ENCODE measurements around the gene PRKCA. TPM values are rescaled to one million over a fixed set of nuclear protein-coding genes. Genes with fewer than 3 reads are reported as not detected.

PRKCA gene
- total RNA-seq, 4 donors from 2014 or later = 24.5 to 61.9 (median 40.8) TPM

- no peak for DNase-seq (ENCODE audit: extremely low spot score)
- TF ChIP-seq POLR2A (IDR thresholded peaks at IDR 0.05; ENCODE audit: low read depth) = no peak
- TF ChIP-seq POLR2AphosphoS5 (IDR thresholded peaks at IDR 0.05) = peak in 1 of 2 donors; percentile 39
- Histone ChIP-seq H3K27me3 (no peaks in the 10 kb centered on the region), H3K4me1 (peaks cover 0 to 30% (median 25%) of the 10 kb centered on the region in 4 donors), H3K9me3 (peaks cover 0 to 3% (median 0%) of the 10 kb centered on the region in 4 donors), H3K4me3 (no peak overlapping the region), H3K36me3 (no peaks in the 10 kb centered on the region), H3K27ac (replicated peaks in 1 of 4) (peak overlapping the region in 2 of 4 donors; percentile 19 to 48)
- 93% methylated on average over 16 of the region's 17 CpGs for WGBS
- intact Hi-C loops (cut with DNase I) = loop anchor here (2.0 kb wide), 1 partner anchor 421 kb away; no protein-coding TSS in a partner anchor
Observed at GRCh38 chr17:66675991-66676371, 373.6 kb downstream of the PRKCA start.

DNA sequence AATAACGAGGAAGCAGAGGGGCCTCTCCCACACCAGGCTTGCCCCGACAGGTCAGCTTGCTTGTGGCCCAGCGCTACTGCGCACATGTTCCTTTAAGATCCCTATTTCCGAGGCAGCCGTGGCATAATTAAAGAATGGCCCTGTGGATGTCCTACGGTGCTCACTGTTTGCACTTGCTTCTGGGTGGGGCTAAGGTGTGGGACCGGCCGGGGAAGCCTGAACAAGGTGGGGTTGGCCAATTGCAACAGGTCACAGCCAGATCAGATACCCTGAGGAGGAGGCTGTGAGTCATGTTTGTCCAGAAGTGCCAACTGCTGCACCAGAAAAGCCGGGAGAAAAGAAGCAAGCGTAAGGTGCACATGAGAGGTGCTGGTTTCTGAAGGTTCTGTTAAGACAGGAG lies 374.0 kb downstream of the PRKCA start:
- no peak for DNase-seq (ENCODE audit: extremely low spot score)
- Histone ChIP-seq H3K27me3 (no peaks in the 10 kb centered on the region), H3K27ac (replicated peaks in 1 of 4) (peak overlapping the region in 2 of 4 donors; percentile 17 to 44), H3K4me3 (no peak overlapping the region), H3K4me1 (peaks cover 0 to 26% (median 23%) of the 10 kb centered on the region in 4 donors), H3K36me3 (no peaks in the 10 kb centered on the region), H3K9me3 (peaks cover 0 to 3% (median 0%) of the 10 kb centered on the region in 4 donors)
- intact Hi-C loops (cut with DNase I) = no loop called here
- 81% methylated on average over 11 of the region's 11 CpGs for WGBS
- TF ChIP-seq EP300 (IDR thresholded peaks at IDR 0.05) (no peak), POLR2A (IDR thresholded peaks at IDR 0.05; ENCODE audit: low read depth) (no peak), POLR2AphosphoS5 (IDR thresholded peaks at IDR 0.05) (no peak)
- TF ChIP-seq, protein P1, sequence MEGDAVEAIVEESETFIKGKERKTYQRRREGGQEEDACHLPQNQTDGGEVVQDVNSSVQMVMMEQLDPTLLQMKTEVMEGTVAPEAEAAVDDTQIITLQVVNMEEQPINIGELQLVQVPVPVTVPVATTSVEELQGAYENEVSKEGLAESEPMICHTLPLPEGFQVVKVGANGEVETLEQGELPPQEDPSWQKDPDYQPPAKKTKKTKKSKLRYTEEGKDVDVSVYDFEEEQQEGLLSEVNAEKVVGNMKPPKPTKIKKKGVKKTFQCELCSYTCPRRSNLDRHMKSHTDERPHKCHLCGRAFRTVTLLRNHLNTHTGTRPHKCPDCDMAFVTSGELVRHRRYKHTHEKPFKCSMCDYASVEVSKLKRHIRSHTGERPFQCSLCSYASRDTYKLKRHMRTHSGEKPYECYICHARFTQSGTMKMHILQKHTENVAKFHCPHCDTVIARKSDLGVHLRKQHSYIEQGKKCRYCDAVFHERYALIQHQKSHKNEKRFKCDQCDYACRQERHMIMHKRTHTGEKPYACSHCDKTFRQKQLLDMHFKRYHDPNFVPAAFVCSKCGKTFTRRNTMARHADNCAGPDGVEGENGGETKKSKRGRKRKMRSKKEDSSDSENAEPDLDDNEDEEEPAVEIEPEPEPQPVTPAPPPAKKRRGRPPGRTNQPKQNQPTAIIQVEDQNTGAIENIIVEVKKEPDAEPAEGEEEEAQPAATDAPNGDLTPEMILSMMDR (IDR thresholded peaks at IDR 0.05) = no peak

- no peak for DNase-seq (ENCODE audit: extremely low spot score)
- intact Hi-C loops (cut with DNase I) = no loop called here
Observed at GRCh38 chr17:66677201-66677981, 375.0 kb downstream of the PRKCA start.

DNA sequence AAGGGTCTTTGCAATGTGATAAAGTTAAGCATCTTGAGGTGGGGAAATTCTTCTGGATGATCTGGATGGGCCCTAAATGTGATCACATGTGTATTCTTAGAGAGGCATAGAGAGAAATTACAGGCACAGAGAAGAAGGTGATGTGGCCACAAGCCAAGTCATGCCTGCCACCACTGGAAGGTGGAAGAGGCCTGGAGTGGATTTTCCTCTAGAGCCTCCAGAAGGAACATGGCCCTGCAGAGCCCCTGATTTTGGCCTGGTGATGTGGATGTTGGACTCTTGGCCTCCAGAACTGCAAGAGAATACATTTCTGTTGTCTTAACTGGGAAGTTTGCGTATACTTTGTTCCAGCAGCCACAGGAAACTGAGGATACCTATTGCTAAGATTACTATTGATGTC lies 375.6 kb downstream of the PRKCA start:
- WGBS = 100% methylated on average over 1 of the region's 1 CpG
- H3K4me3 ChIP-seq = no peak overlapping the region
- no peak for DNase-seq (ENCODE audit: extremely low spot score)
- intact Hi-C loops (cut with DNase I) = no loop called here
- H3K27me3 ChIP-seq = no peaks in the 10 kb centered on the region
- peaks cover 0 to 29% (median 25%) of the 10 kb centered on the region in 4 donors for H3K4me1 ChIP-seq
- peaks cover 0 to 3% (median 0%) of the 10 kb centered on the region in 4 donors for H3K9me3 ChIP-seq
- TF ChIP-seq, protein P1 (IDR thresholded peaks at IDR 0.05) = no peak
- TF ChIP-seq EP300 (IDR thresholded peaks at IDR 0.05) = no peak
- no peak for TF ChIP-seq POLR2A (IDR thresholded peaks at IDR 0.05; ENCODE audit: low read depth)
- no peak for TF ChIP-seq POLR2AphosphoS5 (IDR thresholded peaks at IDR 0.05)
- no peak overlapping the region for H3K27ac ChIP-seq (replicated peaks in 1 of 4)
- no peaks in the 10 kb centered on the region for H3K36me3 ChIP-seq

More at GRCh38 chr17:66677201-66677981, 375.0 kb downstream of the PRKCA start:
- peaks cover 0 to 3% (median 0%) of the 10 kb centered on the region in 4 donors for H3K9me3 ChIP-seq
- peak overlapping the region in 1 of 4 donors; percentile 44 for H3K27ac ChIP-seq (replicated peaks in 1 of 4)
- peaks cover 0 to 30% (median 25%) of the 10 kb centered on the region in 4 donors for H3K4me1 ChIP-seq
- TF ChIP-seq POLR2AphosphoS5 (IDR thresholded peaks at IDR 0.05) (no peak), POLR2A (IDR thresholded peaks at IDR 0.05; ENCODE audit: low read depth) (no peak), EP300 (IDR thresholded peaks at IDR 0.05) (no peak)
- TF ChIP-seq, protein P1 (IDR thresholded peaks at IDR 0.05) = no peak
- 96% methylated on average over 13 of the region's 13 CpGs for WGBS
- no peaks in the 10 kb centered on the region for H3K36me3 ChIP-seq
- H3K27me3 ChIP-seq = no peaks in the 10 kb centered on the region
- no peak overlapping the region for H3K4me3 ChIP-seq

- intact Hi-C loops (cut with DNase I) = no loop called here
- Histone ChIP-seq H3K27me3 (no peaks in the 10 kb centered on the region), H3K4me1 (peaks cover 0 to 23% (median 19%) of the 10 kb centered on the region in 4 donors), H3K27ac (replicated peaks in 1 of 4) (no peak overlapping the region), H3K9me3 (peaks cover 0 to 3% (median 0%) of the 10 kb centered on the region in 4 donors), H3K4me3 (no peak overlapping the region), H3K36me3 (no peaks in the 10 kb centered on the region)
- no peak for DNase-seq (ENCODE audit: extremely low spot score)
- WGBS = 89% methylated on average over 2 of the region's 2 CpGs
- TF ChIP-seq POLR2AphosphoS5 (IDR thresholded peaks at IDR 0.05) (no peak), EP300 (IDR thresholded peaks at IDR 0.05) (no peak), POLR2A (IDR thresholded peaks at IDR 0.05; ENCODE audit: low read depth) (no peak)
- TF ChIP-seq, protein P1 (IDR thresholded peaks at IDR 0.05) = no peak
Observed at GRCh38 chr17:66678827-66679226, 376.4 kb downstream of the PRKCA start.
